Coronary artery (tissue), 2 donors: ENCODE data around the gene ORM2.
"Not testable (repeated sequence)": the region's sequence is repeated elsewhere in the genome, so short reads cannot be mapped to it uniquely, and the experiment has no call there.

ENCODE experiments used
- DNase-seq: peaks from one replicate; pipeline ENCODE4 v3.0.0-alpha.2; 2017; ENCODE audit warnings: low spot score
- H3K27ac ChIP-seq, 2 donors: fragments of 200-600 bp; sonication (generic); one replicate each; pipeline ENCODE4 v1.5.1; 2016 to 2019
- H3K4me3 ChIP-seq: fragments of 200-600 bp; sonication (generic); 2 replicates; pipeline ENCODE4 v1.5.1; 2016; ENCODE audit warnings: mild to moderate bottlenecking, moderate library complexity
- TF ChIP-seq, protein P1 (sequence below): fragments of 200-600 bp; sonication (generic); IDR thresholded peaks from one replicate; pipeline ENCODE4 v1.5.1; 2019; ENCODE audit warnings: antibody characterized with exemption

Gene ORM2

GRCh38 chr9:114321759-114322158 lies 7.9 kb upstream of the ORM2 start:
- H3K27ac ChIP-seq = no peak overlapping the region
- no peak overlapping the region for H3K4me3 ChIP-seq
- TF ChIP-seq, protein P1, sequence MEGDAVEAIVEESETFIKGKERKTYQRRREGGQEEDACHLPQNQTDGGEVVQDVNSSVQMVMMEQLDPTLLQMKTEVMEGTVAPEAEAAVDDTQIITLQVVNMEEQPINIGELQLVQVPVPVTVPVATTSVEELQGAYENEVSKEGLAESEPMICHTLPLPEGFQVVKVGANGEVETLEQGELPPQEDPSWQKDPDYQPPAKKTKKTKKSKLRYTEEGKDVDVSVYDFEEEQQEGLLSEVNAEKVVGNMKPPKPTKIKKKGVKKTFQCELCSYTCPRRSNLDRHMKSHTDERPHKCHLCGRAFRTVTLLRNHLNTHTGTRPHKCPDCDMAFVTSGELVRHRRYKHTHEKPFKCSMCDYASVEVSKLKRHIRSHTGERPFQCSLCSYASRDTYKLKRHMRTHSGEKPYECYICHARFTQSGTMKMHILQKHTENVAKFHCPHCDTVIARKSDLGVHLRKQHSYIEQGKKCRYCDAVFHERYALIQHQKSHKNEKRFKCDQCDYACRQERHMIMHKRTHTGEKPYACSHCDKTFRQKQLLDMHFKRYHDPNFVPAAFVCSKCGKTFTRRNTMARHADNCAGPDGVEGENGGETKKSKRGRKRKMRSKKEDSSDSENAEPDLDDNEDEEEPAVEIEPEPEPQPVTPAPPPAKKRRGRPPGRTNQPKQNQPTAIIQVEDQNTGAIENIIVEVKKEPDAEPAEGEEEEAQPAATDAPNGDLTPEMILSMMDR = no peak
- DNase-seq = no peak

- not testable (repeated sequence) for H3K27ac ChIP-seq, DNase-seq, H3K4me3 ChIP-seq
Observed at GRCh38 chr9:114322160-114322818, 7.4 kb upstream of the ORM2 start.

GRCh38 chr9:114322831-114323531 lies 6.7 kb upstream of the ORM2 start, which contains the start of gene ORM1:
ORM1 (plus strand) TSS chr9:114323098; CDS start chr9:114323134, 36 bp downstream.
- not testable (repeated sequence) for DNase-seq

DNA sequence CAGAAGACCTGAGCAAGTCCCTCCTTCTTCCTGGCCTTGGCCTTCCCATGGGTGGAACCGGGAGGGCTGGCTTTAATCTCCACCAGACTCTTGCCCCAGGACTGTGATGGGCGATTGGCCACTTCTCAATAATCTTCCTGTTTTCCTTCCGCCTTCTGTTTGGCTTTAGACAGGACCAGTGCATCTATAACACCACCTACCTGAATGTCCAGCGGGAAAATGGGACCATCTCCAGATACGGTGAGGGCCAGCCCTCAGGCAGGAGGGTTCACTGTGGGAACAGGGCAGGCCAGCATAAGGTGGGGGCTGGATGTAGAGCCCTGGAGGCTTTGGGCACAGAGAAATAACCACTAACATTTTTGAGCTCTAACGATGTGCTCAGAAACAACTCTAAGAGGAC lies 5.8 kb upstream of the ORM2 start:
- H3K27ac ChIP-seq, DNase-seq, H3K4me3 ChIP-seq: not testable (repeated sequence)

More at GRCh38 chr9:114322831-114323531, 6.7 kb upstream of the ORM2 start, which contains the start of gene ORM1:
- not testable (repeated sequence) for H3K27ac ChIP-seq, H3K4me3 ChIP-seq

DNA sequence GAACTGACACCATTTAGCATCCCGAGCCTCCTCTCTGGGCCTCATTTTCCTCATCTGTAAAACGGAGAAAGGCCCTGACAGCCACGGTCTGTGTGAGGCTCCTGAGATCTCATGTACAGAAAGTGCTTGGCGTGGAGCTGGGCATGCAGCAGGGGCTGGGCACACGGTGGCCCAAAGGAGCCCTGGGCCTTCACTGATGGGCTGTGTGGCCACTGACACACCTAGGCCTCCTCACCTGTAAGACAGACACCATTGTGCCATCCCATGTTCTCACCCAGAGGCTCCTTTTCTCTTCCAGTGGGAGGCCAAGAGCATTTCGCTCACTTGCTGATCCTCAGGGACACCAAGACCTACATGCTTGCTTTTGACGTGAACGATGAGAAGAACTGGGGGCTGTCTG lies 5.2 kb upstream of the ORM2 start:
- no peak overlapping the region for H3K27ac ChIP-seq
- DNase-seq = no peak
- H3K4me3 ChIP-seq = no peak overlapping the region
- TF ChIP-seq, protein P1 = no peak

DNA sequence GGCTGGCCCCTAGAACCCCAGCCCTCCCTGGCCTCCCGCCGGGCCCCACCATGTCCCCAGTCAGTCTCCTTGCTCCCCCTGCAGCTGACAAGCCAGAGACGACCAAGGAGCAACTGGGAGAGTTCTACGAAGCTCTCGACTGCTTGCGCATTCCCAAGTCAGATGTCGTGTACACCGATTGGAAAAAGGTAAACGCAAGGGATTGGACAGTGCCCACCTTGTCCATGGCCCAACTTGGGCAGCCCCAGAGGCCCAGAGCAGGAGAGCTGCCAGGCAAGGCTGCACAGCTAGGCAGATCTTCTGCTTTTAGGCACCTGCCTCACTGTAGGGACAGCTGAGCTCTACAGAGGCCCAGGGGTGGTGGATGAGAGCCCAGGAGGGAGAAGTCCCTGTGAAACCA lies 4.7 kb upstream of the ORM2 start:
- H3K27ac ChIP-seq, DNase-seq, H3K4me3 ChIP-seq: not testable (repeated sequence)

GRCh38 chr9:114325684-114326254 lies 3.9 kb upstream of the ORM2 start:
- not testable (repeated sequence) for H3K4me3 ChIP-seq, DNase-seq, H3K27ac ChIP-seq

GRCh38 chr9:114327749-114328148 lies 1.9 kb upstream of the ORM2 start:
- TF ChIP-seq, protein P1 = no peak
- H3K27ac ChIP-seq = no peak overlapping the region
- no peak overlapping the region for H3K4me3 ChIP-seq
- no peak for DNase-seq

DNA sequence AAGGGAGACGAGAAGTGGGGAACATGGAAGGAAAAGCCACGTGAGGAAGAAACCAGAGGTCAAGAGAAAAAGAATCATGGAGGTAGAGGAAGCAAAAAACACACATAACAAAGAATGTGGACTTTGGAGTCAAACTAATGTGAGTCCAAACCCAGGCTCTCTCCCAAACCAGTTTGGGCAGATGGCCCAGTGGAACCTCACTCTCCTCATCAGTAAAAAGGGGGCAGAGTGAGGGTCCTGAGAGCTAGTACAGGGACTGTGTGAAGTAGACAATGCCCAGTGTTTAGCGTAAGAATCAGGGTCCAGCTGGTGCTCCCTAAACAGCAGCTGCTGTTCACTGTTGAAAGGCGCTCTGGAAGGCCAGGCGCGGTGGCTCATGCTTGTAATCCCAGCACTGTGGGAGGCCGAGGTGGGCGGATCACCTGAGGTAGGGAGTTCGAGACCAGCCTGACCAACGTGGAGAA lies 1.3 kb upstream of the ORM2 start:
- H3K27ac ChIP-seq, H3K4me3 ChIP-seq, DNase-seq: not testable (repeated sequence)

GRCh38 chr9:114328937-114329624 lies 588 bp upstream of the ORM2 start:
- DNase-seq, H3K27ac ChIP-seq, H3K4me3 ChIP-seq: not testable (repeated sequence)
